NCI-H1694 treated with DMSO at 0.1 percent for 48 hours (cell line): ENCODE results near the gene C7orf25.

Experiments used
- DNase-seq: peaks from one replicate; lab custom pipeline; 2025; lab: John Stamatoyannopoulos, UW

C7orf25 gene

DNA sequence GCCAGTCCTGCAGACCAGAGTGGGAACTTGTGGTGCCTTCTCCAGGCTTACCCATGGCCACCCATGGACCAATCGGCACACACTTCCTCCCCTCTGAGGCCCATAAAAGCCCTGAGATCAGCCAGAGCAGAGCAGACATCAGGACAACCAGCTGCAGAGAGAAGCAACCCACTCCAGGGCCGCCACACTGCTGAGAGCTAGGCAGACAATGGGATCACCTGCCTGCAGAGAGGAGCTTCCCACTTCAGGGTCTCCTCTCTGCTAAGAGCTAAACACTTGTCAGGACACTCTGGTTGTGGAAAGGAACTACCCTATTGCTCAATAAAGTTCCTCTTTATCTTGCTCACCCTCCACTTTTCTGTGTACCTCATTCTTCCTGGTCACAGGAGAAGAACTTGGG lies 34.0 kb downstream of the C7orf25 start:
- DNase-seq: no peak

- peak; percentile 7 for DNase-seq
These were observed 35.4 kb downstream of the C7orf25 start for GRCh38 chr7:42876182-42877068.

GRCh38 chr7:42869131-42870020 lies 42.5 kb downstream of the C7orf25 start:
- no peak for DNase-seq

DNA sequence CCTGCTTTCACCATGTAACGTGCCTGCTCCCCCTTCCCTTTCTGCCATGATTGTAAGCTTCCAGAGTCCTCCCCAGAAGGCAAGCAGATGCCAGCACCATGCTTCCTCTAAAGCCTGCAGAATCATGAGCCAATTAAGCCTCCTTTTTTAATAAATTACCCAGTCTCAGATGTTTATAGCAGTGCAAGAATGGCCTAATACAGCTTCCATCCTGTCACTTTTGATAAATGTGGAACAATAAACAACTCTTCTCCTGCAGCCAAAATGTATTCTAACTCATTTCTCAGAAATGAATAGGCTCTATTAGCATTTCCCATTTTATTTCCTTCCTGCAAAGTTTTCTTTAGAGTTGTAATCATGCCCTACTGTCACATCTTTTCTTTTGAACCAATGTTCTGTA lies 43.4 kb downstream of the C7orf25 start:
- DNase-seq: no peak
